Measurements from ENCODE around the gene KLF2. TPM values are rescaled to one million over a fixed set of nuclear protein-coding genes. Genes with fewer than 3 reads are reported as not detected.

The KLF2 gene
- total RNA-seq, 2 experiments from 2014 or later, result 0.94 to 1.0 TPM

GRCh38 chr19:16308081-16308480, 16.5 kb upstream of the KLF2 start:
- ChIA-PET POLR2A (no interaction called here), CTCF (no interaction called here)
- Mint-ChIP-seq H3K36me3 (ENCODE audit: low read depth) (no peaks in the 10 kb centered on the region), H3K27ac (no peak overlapping the region), H3K27me3 (no peaks in the 10 kb centered on the region), H3K4me3 (no peak overlapping the region), H3K4me1 (ENCODE audit: low read depth) (no peaks in the 10 kb centered on the region), H3K9me3 (no peaks in the 10 kb centered on the region)
- no peak for TF ChIP-seq CTCF (IDR thresholded peaks at IDR 0.05)
- ATAC-seq (no peak), DNase-seq (no peak)
- intact Hi-C loops (cut with micrococcal nuclease), result no loop called here

GRCh38 chr19:16309643-16310042, 15.0 kb upstream of the KLF2 start:
- Mint-ChIP-seq H3K4me1 (ENCODE audit: low read depth) (no peaks in the 10 kb centered on the region), H3K4me3 (no peak overlapping the region), H3K9me3 (no peaks in the 10 kb centered on the region), H3K27ac (no peak overlapping the region), H3K27me3 (no peaks in the 10 kb centered on the region), H3K36me3 (ENCODE audit: low read depth) (no peaks in the 10 kb centered on the region)
- intact Hi-C loops (cut with micrococcal nuclease), result no loop called here
- no peak for TF ChIP-seq CTCF (IDR thresholded peaks at IDR 0.05)
- CTCF ChIA-PET, result no interaction called here
- DNase-seq (no peak), ATAC-seq (no peak)
- POLR2A ChIA-PET, result interaction anchor here (0.6 kb wide), 1 partner anchor 70 kb away, joined by 4 read pairs; no protein-coding TSS in a partner anchor

GRCh38 chr19:16315825-16316505, 8.7 kb upstream of the KLF2 start:
- intact Hi-C loops (cut with micrococcal nuclease), result no loop called here
- no peak for ATAC-seq
- Mint-ChIP-seq H3K4me3 (no peak overlapping the region), H3K36me3 (ENCODE audit: low read depth) (no peaks in the 10 kb centered on the region), H3K27ac (no peak overlapping the region), H3K9me3 (peaks cover 3% of the 10 kb centered on the region), H3K4me1 (ENCODE audit: low read depth) (peaks cover 7% of the 10 kb centered on the region), H3K27me3 (no peaks in the 10 kb centered on the region)
- no peak for DNase-seq
- no peak for TF ChIP-seq CTCF (IDR thresholded peaks at IDR 0.05)
- ChIA-PET CTCF (no interaction called here), POLR2A (no interaction called here)

- TF ChIP-seq CTCF (IDR thresholded peaks at IDR 0.05), result no peak
- Mint-ChIP-seq H3K27me3 (no peaks in the 10 kb centered on the region), H3K27ac (no peak overlapping the region), H3K9me3 (peaks cover 3% of the 10 kb centered on the region), H3K4me1 (ENCODE audit: low read depth) (peaks cover 7% of the 10 kb centered on the region), H3K4me3 (no peak overlapping the region), H3K36me3 (ENCODE audit: low read depth) (no peaks in the 10 kb centered on the region)
- CTCF ChIA-PET, result no interaction called here
- intact Hi-C loops (cut with micrococcal nuclease), result no loop called here
- no peak for ATAC-seq
- DNase-seq, result no peak
- POLR2A ChIA-PET, result interaction anchor here (0.6 kb wide), 1 partner anchor 168 kb away, joined by 3 read pairs; no protein-coding TSS in a partner anchor
These were observed 8.1 kb upstream of the KLF2 start for GRCh38 chr19:16316506-16316882.

GRCh38 chr19:16319481-16319880, 5.1 kb upstream of the KLF2 start:
- no peak for ATAC-seq
- H3K27me3 Mint-ChIP-seq, result peaks cover 9% of the 10 kb centered on the region
- peak; percentile 37 for DNase-seq
- CTCF ChIA-PET, result interaction anchor here (0.7 to 1.4 kb wide), 2 partner anchors 57 to 64 kb away, joined by 3 to 4 read pairs; no protein-coding TSS in a partner anchor
- H3K36me3 Mint-ChIP-seq (ENCODE audit: low read depth), result no peaks in the 10 kb centered on the region
- intact Hi-C loops (cut with micrococcal nuclease), result no loop called here
- H3K4me3 Mint-ChIP-seq, result no peak overlapping the region
- H3K9me3 Mint-ChIP-seq, result peaks cover 3% of the 10 kb centered on the region
- no peak overlapping the region for H3K27ac Mint-ChIP-seq
- no peak for TF ChIP-seq CTCF (IDR thresholded peaks at IDR 0.05)
- POLR2A ChIA-PET, result interaction anchor here (0.8 to 1.1 kb wide), 3 partner anchors 19 to 50 kb away, joined by 3 read pairs; no protein-coding TSS in a partner anchor
- H3K4me1 Mint-ChIP-seq (ENCODE audit: low read depth), result peaks cover 7% of the 10 kb centered on the region
